ENCODE data around the gene INTS15.
"Not testable (repeated sequence)": the region's sequence is repeated elsewhere in the genome, so short reads cannot be mapped to it uniquely, and the experiment has no call there.

INTS15 gene

GRCh38 chr7:6630007-6630849 lies 40.4 kb downstream of the INTS15 start:
- no peak for ATAC-seq (replicated peaks; ENCODE audit: extremely low read depth, poor library complexity, severe bottlenecking)
- no peak for DNase-seq (ENCODE audit: low spot score in 2 of 2)
- H3K9me3 Mint-ChIP-seq: no peaks in the 10 kb centered on the region
- no peak overlapping the region for H3K27ac Mint-ChIP-seq (ENCODE audit: low read depth)
- no peak overlapping the region for H3K4me3 Mint-ChIP-seq
- no peaks in the 10 kb centered on the region for H3K27me3 Mint-ChIP-seq
- H3K36me3 Mint-ChIP-seq (ENCODE audit: insufficient read depth): no peaks in the 10 kb centered on the region
- peaks cover 6% of the 10 kb centered on the region for H3K4me1 Mint-ChIP-seq

- Mint-ChIP-seq H3K36me3 (ENCODE audit: insufficient read depth) (peaks cover 5% of the 10 kb centered on the region), H3K9me3 (no peaks in the 10 kb centered on the region), H3K27ac (ENCODE audit: low read depth) (no peak overlapping the region), H3K4me1 (peaks cover 6% of the 10 kb centered on the region), H3K27me3 (no peaks in the 10 kb centered on the region), H3K4me3 (no peak overlapping the region)
- DNase-seq (ENCODE audit: low spot score in 2 of 2) (no peak), ATAC-seq (replicated peaks; ENCODE audit: extremely low read depth, poor library complexity, severe bottlenecking) (no peak)
These were observed 41.8 kb downstream of the INTS15 start for GRCh38 chr7:6631605-6632004.

GRCh38 chr7:6634021-6634420 lies 44.2 kb downstream of the INTS15 start:
- H3K27ac Mint-ChIP-seq (ENCODE audit: low read depth): no peak overlapping the region
- no peak for ATAC-seq (replicated peaks; ENCODE audit: extremely low read depth, poor library complexity, severe bottlenecking)
- H3K4me3 Mint-ChIP-seq: no peak overlapping the region

GRCh38 chr7:6634971-6635370 lies 45.1 kb downstream of the INTS15 start:
- DNase-seq (ENCODE audit: low spot score in 2 of 2); H3K27ac Mint-ChIP-seq (ENCODE audit: low read depth); H3K9me3 Mint-ChIP-seq; ATAC-seq (replicated peaks; ENCODE audit: extremely low read depth, poor library complexity, severe bottlenecking); H3K4me3 Mint-ChIP-seq; H3K27me3 Mint-ChIP-seq; H3K36me3 Mint-ChIP-seq (ENCODE audit: insufficient read depth): not testable (repeated sequence)
- H3K4me1 Mint-ChIP-seq: peaks cover 24% of the 10 kb centered on the region

More at GRCh38 chr7:6634021-6634420, 44.2 kb downstream of the INTS15 start:
- no peak for DNase-seq (ENCODE audit: low spot score in 2 of 2)
- Mint-ChIP-seq H3K4me1 (peaks cover 14% of the 10 kb centered on the region), H3K27me3 (no peaks in the 10 kb centered on the region), H3K36me3 (ENCODE audit: insufficient read depth) (peaks cover 7% of the 10 kb centered on the region), H3K9me3 (no peaks in the 10 kb centered on the region)

GRCh38 chr7:6636741-6637543 lies 47.1 kb downstream of the INTS15 start, which contains the start of gene ZNF316:
Gene ZNF316 (plus strand): TSS chr7:6637318. CDS start chr7:6642410, 5,092 bp downstream.
- Mint-ChIP-seq H3K9me3 (no peaks in the 10 kb centered on the region), H3K4me1 (peaks cover 28% of the 10 kb centered on the region), H3K27ac (ENCODE audit: low read depth) (peak within 1 kb of the TSS; percentile 82), H3K36me3 (ENCODE audit: insufficient read depth) (peaks cover 15% of the 10 kb centered on the region), H3K4me3 (peak within 1 kb of the TSS; percentile 81), H3K27me3 (no peaks in the 10 kb centered on the region)
- ATAC-seq (replicated peaks; ENCODE audit: extremely low read depth, poor library complexity, severe bottlenecking) (peak; percentile 24), DNase-seq (ENCODE audit: low spot score in 2 of 2) (peak in 1 of 2 donors; percentile 37)

GRCh38 chr7:6637544-6638229 lies 47.9 kb downstream of the INTS15 start:
- ATAC-seq (replicated peaks; ENCODE audit: extremely low read depth, poor library complexity, severe bottlenecking): peak; percentile 59
- no peaks in the 10 kb centered on the region for H3K27me3 Mint-ChIP-seq
- H3K9me3 Mint-ChIP-seq: no peaks in the 10 kb centered on the region
- H3K36me3 Mint-ChIP-seq (ENCODE audit: insufficient read depth): peaks cover 18% of the 10 kb centered on the region
- H3K4me1 Mint-ChIP-seq: peaks cover 28% of the 10 kb centered on the region
- DNase-seq (ENCODE audit: low spot score in 2 of 2): peak; percentile 37 to 40
- peak overlapping the region; percentile 81 for H3K4me3 Mint-ChIP-seq
- H3K27ac Mint-ChIP-seq (ENCODE audit: low read depth): peak overlapping the region; percentile 82

GRCh38 chr7:6639032-6639431 lies 49.2 kb downstream of the INTS15 start:
- peaks cover 28% of the 10 kb centered on the region for H3K4me1 Mint-ChIP-seq
- ATAC-seq (replicated peaks; ENCODE audit: extremely low read depth, poor library complexity, severe bottlenecking) (no peak), DNase-seq (ENCODE audit: low spot score in 2 of 2) (no peak)
- no peaks in the 10 kb centered on the region for H3K9me3 Mint-ChIP-seq
- H3K4me3 Mint-ChIP-seq: peak overlapping the region; percentile 81
- H3K36me3 Mint-ChIP-seq (ENCODE audit: insufficient read depth): peaks cover 18% of the 10 kb centered on the region
- no peaks in the 10 kb centered on the region for H3K27me3 Mint-ChIP-seq
- H3K27ac Mint-ChIP-seq (ENCODE audit: low read depth): peak overlapping the region; percentile 82

GRCh38 chr7:6639627-6640026 lies 49.8 kb downstream of the INTS15 start:
- Mint-ChIP-seq H3K27ac (ENCODE audit: low read depth) (peak overlapping the region; percentile 82), H3K9me3 (no peaks in the 10 kb centered on the region), H3K27me3 (no peaks in the 10 kb centered on the region), H3K4me3 (peak overlapping the region; percentile 36), H3K4me1 (peaks cover 28% of the 10 kb centered on the region), H3K36me3 (ENCODE audit: insufficient read depth) (peaks cover 18% of the 10 kb centered on the region)
- no peak for ATAC-seq (replicated peaks; ENCODE audit: extremely low read depth, poor library complexity, severe bottlenecking)
- DNase-seq (ENCODE audit: low spot score in 2 of 2): no peak

GRCh38 chr7:6640246-6640721 lies 50.5 kb downstream of the INTS15 start:
- Mint-ChIP-seq H3K27me3 (no peaks in the 10 kb centered on the region), H3K4me1 (peaks cover 28% of the 10 kb centered on the region), H3K36me3 (ENCODE audit: insufficient read depth) (peaks cover 25% of the 10 kb centered on the region), H3K9me3 (no peaks in the 10 kb centered on the region), H3K27ac (ENCODE audit: low read depth) (peak overlapping the region; percentile 82), H3K4me3 (peak overlapping the region; percentile 36)
- DNase-seq (ENCODE audit: low spot score in 2 of 2): no peak
- no peak for ATAC-seq (replicated peaks; ENCODE audit: extremely low read depth, poor library complexity, severe bottlenecking)

GRCh38 chr7:6641305-6642035 lies 51.6 kb downstream of the INTS15 start:
- Mint-ChIP-seq H3K4me3 (no peak overlapping the region), H3K4me1 (peaks cover 28% of the 10 kb centered on the region), H3K27me3 (no peaks in the 10 kb centered on the region), H3K36me3 (ENCODE audit: insufficient read depth) (peaks cover 27% of the 10 kb centered on the region), H3K27ac (ENCODE audit: low read depth) (peak overlapping the region; percentile 13), H3K9me3 (no peaks in the 10 kb centered on the region)
- DNase-seq (ENCODE audit: low spot score in 2 of 2) (no peak), ATAC-seq (replicated peaks; ENCODE audit: extremely low read depth, poor library complexity, severe bottlenecking) (no peak)

- H3K9me3 Mint-ChIP-seq: no peaks in the 10 kb centered on the region
- peaks cover 27% of the 10 kb centered on the region for H3K36me3 Mint-ChIP-seq (ENCODE audit: insufficient read depth)
- no peak for ATAC-seq (replicated peaks; ENCODE audit: extremely low read depth, poor library complexity, severe bottlenecking)
- DNase-seq (ENCODE audit: low spot score in 2 of 2): no peak
- no peak overlapping the region for H3K4me3 Mint-ChIP-seq
- H3K27ac Mint-ChIP-seq (ENCODE audit: low read depth): peak overlapping the region; percentile 13
- peaks cover 28% of the 10 kb centered on the region for H3K4me1 Mint-ChIP-seq
- no peaks in the 10 kb centered on the region for H3K27me3 Mint-ChIP-seq
These were observed 52.5 kb downstream of the INTS15 start for GRCh38 chr7:6642239-6642839.

Measured in central memory CD8-positive, alpha-beta T cell (primary cell).